IMR-90 (cell line): ENCODE results near the gene FGF12. TPM values are rescaled to one million over a fixed set of nuclear protein-coding genes. Genes with fewer than 3 reads are reported as not detected.

Experiments used
- ATAC-seq: fragments of 200-7000 bp; cut with Tn5 transposase; 2 replicates; pipeline ENCODE4 v1.9.1; 2020; ENCODE audit warnings: low read depth, mild to moderate bottlenecking, moderate library complexity
- BruUV-seq: library from RNA; stranded (reverse); fragments of 400-500 nt; replicated peaks from 2 replicates; lab custom pipeline; 2021; lab: Mats Ljungman, UMichigan
- CTCF ChIA-PET: fragments of 300-600 bp; formaldehyde crosslinking; extraction: SDS; loops from one replicate; lab custom pipeline; 2021; ENCODE audit warnings: antibody characterized with exemption; lab: Yijun Ruan, JAX
- POLR2A ChIA-PET: fragments of 300-600 bp; sonication (Branson Sonifier 250); formaldehyde crosslinking; loops from one replicate; lab custom pipeline; 2022; ENCODE audit warnings: antibody characterized with exemption; ENCODE audit not compliant: unreplicated experiment; lab: Charles Lee
- DNase-seq: peaks from one replicate; pipeline ENCODE4 v3.0.0; 2013
- H2AFZ ChIP-seq: replicated peaks from 2 replicates; pipeline ENCODE3; 2013; ENCODE audit warnings: low read length, mild to moderate bottlenecking; ENCODE audit not compliant: poor library complexity
- H2AK5ac ChIP-seq: 2 replicates; pipeline ENCODE4 v1.6.1; 2013; ENCODE audit warnings: low read depth, low read length, inconsistent platforms
- H2AK9ac ChIP-seq: replicated peaks from 2 replicates; pipeline ENCODE3; 2013; ENCODE audit warnings: mild to moderate bottlenecking, low read depth, low read length, moderate library complexity; ENCODE audit not compliant: poor library complexity
- H2BK120ac ChIP-seq: 2 replicates; pipeline ENCODE4 v1.6.1; 2013; ENCODE audit warnings: low read depth, low read length, inconsistent platforms
- H2BK15ac ChIP-seq: 3 replicates; pipeline ENCODE4 v1.6.1; 2013; ENCODE audit warnings: low read depth, low read length, inconsistent platforms
- H2BK20ac ChIP-seq: 2 replicates; pipeline ENCODE4 v1.6.1; 2013; ENCODE audit warnings: low read depth, mild to moderate bottlenecking, inconsistent platforms, low read length, moderate library complexity
- H2BK5ac ChIP-seq: 2 replicates; pipeline ENCODE4 v1.6.1; 2013; ENCODE audit warnings: mild to moderate bottlenecking, low read depth, low read length, inconsistent platforms; ENCODE audit not compliant: poor library complexity, severe bottlenecking
- H3K14ac ChIP-seq: replicated peaks from 2 replicates; pipeline ENCODE4 v1.6.1; 2013; ENCODE audit warnings: low read depth, low read length, inconsistent platforms
- H3K18ac ChIP-seq: 2 replicates; pipeline ENCODE4 v1.6.1; 2013; ENCODE audit warnings: low read depth, low read length, control low read depth
- H3K23ac ChIP-seq: 2 replicates; pipeline ENCODE4 v1.6.1; 2013; ENCODE audit warnings: low read depth, low read length, inconsistent platforms
- H3K27ac ChIP-seq: 2 replicates; pipeline ENCODE4 v1.5.1; 2013; ENCODE audit warnings: mild to moderate bottlenecking, control low read depth, low read length; ENCODE audit not compliant: insufficient read depth
- H3K27me3 ChIP-seq: 2 replicates; pipeline ENCODE4 v1.6.1; 2013; ENCODE audit warnings: low read length; ENCODE audit not compliant: control insufficient read depth, insufficient read depth
- H3K36me3 ChIP-seq: 2 replicates; pipeline ENCODE4 v1.6.1; 2013; ENCODE audit warnings: low read length, mixed read lengths; ENCODE audit not compliant: control insufficient read depth, insufficient read depth
- H3K4ac ChIP-seq: 2 replicates; pipeline ENCODE4 v1.6.1; 2013; ENCODE audit warnings: low read depth, low read length, inconsistent platforms
- H3K4me1 ChIP-seq: 2 replicates; pipeline ENCODE4 v1.6.1; 2013; ENCODE audit warnings: low read length, mixed read lengths; ENCODE audit not compliant: control insufficient read depth, insufficient read depth
- H3K4me2 ChIP-seq: 2 replicates; pipeline ENCODE4 v1.6.1; 2013; ENCODE audit warnings: low read depth, mild to moderate bottlenecking, control low read depth, low read length, moderate library complexity
- H3K4me3 ChIP-seq: 2 replicates; pipeline ENCODE4 v1.5.1; 2013; ENCODE audit warnings: low read depth, mild to moderate bottlenecking, control low read depth, low read length, moderate library complexity; ENCODE audit not compliant: insufficient read depth
- H3K56ac ChIP-seq: 2 replicates; pipeline ENCODE4 v1.6.1; 2013; ENCODE audit warnings: low read length, inconsistent platforms; ENCODE audit not compliant: insufficient read depth; ENCODE audit errors: extremely low read depth
- H3K79me1 ChIP-seq, 2 experiments: 2 replicates each; pipeline ENCODE4 v1.6.1; 2013; ENCODE audit warnings: low read length in 2 of 2, inconsistent platforms in 1 of 2, low read depth in 1 of 2
- H3K9ac ChIP-seq: 2 replicates; pipeline ENCODE4 v1.6.1; 2013; ENCODE audit warnings: low read depth, low read length, control low read depth
- H3K9me1 ChIP-seq: 2 replicates; pipeline ENCODE4 v1.6.1; 2013; ENCODE audit warnings: low read length, inconsistent platforms; ENCODE audit not compliant: insufficient read depth
- H3K9me3 ChIP-seq: 2 replicates; pipeline ENCODE4 v1.6.1; 2013; ENCODE audit warnings: low read length; ENCODE audit not compliant: control insufficient read depth, insufficient read depth
- H4K20me1 ChIP-seq: 2 replicates; pipeline ENCODE4 v1.6.1; 2013; ENCODE audit warnings: low read length, inconsistent platforms; ENCODE audit not compliant: insufficient read depth
- H4K5ac ChIP-seq: 2 replicates; pipeline ENCODE4 v1.6.1; 2013; ENCODE audit warnings: mild to moderate bottlenecking, low read depth, low read length, control low read depth
- H4K8ac ChIP-seq, 2 experiments: 2 replicates each; pipeline ENCODE4 v1.6.1; 2013; ENCODE audit warnings: low read depth in 2 of 2, low read length in 2 of 2, control low read depth in 1 of 2, inconsistent platforms in 1 of 2
- H4K91ac ChIP-seq: 2 replicates; pipeline ENCODE4 v1.6.1; 2013; ENCODE audit warnings: low read depth, low read length, inconsistent platforms; ENCODE audit not compliant: insufficient read depth
- WGBS, 2 experiments: methylation state at CpG; one replicate each; pipeline versions ENCODE4 v1.1.5 to v1.1.7; 2013; ENCODE audit warnings: missing lambda C conversion rate in 2 of 2; ENCODE audit not compliant: insufficient read length in 1 of 2; ENCODE audit errors: extremely low coverage in 2 of 2; 5-methylcytosine and 5-hydroxymethylcytosine counted together
- dilution Hi-C: fragments of 300-500 bp; cut with HindIII; formaldehyde crosslinking; loops from one replicate; pipeline ENCODE4 v1.14.3; 2018; ENCODE audit warnings: low sequenced_read_pairs; ENCODE audit not compliant: unreplicated experiment
- in situ Hi-C: fragments of 300-500 bp; cut with MboI; formaldehyde crosslinking; loops from 3 replicates; pipeline ENCODE4 v1.14.3; 2019; ENCODE audit warnings: low sequenced_read_pairs, inconsistent platforms, mixed read lengths
- intact Hi-C: fragments of 100-400 bp; cut with micrococcal nuclease; formaldehyde crosslinking; loops from 2 replicates; pipeline ENCODE4 v1.10.0; 2022
- polyA plus RNA-seq, 3 experiments: library from polyadenylated mRNA; depleted of rRNA; stranded (reverse); fragments of >200 nt; gene quantifications; 2 replicates each; pipeline ENCODE4 v1.2.3, GENCODE V29; 2012; ENCODE audit warnings: low replicate concordance in 1 of 3
- total RNA-seq: library from RNA; depleted of rRNA; stranded (reverse); fragments of >200 nt; gene quantifications from 2 replicates; pipeline ENCODE4 v1.2.3, GENCODE V29; 2012
- TF ChIP-seq, protein P1 (sequence below): fragments of 150-350 bp; IDR thresholded peaks from 2 replicates; pipeline ENCODE4 v1.6.1; 2017; ENCODE audit warnings: mild to moderate bottlenecking, antibody characterized with exemption, low read length, low read depth

FGF12 gene
- total and polyA plus RNA-seq, 2 of the 4 experiments (the other 2 are of a cell fraction), result not detected

DNA sequence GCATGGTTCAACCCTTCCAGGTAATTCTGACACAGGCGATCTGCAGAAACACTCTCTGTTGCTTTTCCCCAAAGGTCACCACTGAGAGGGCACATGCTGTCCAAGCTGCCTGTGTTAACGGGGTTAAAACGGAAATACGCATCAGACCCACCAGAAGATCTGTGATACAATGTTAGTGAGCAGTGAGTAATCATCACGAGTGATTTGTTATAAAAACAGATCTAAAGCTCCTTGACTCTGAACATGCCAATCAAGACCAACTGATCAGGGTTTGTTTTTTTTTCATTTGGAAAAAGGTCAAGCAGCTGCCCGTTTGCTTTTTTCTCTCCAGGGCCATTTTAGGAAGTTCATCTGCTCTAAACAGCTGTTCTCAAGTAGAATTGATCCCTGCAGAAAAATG lies 43.2 kb downstream of the FGF12 start:
- TF ChIP-seq, protein P1, sequence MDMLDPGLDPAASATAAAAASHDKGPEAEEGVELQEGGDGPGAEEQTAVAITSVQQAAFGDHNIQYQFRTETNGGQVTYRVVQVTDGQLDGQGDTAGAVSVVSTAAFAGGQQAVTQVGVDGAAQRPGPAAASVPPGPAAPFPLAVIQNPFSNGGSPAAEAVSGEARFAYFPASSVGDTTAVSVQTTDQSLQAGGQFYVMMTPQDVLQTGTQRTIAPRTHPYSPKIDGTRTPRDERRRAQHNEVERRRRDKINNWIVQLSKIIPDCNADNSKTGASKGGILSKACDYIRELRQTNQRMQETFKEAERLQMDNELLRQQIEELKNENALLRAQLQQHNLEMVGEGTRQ, result no peak
- Histone ChIP-seq H3K27me3 (no peaks in the 10 kb centered on the region), H3K18ac (no peak overlapping the region), H4K5ac (no peak overlapping the region), H3K4ac (no peak overlapping the region), H3K79me1 (no peaks in the 10 kb centered on the region), H3K23ac (no peak overlapping the region), H2BK20ac (no peak overlapping the region), H2AK5ac (no peak overlapping the region), H3K27ac (no peak overlapping the region), H3K14ac (no peak overlapping the region), H3K9me1 (no peaks in the 10 kb centered on the region), H3K36me3 (no peaks in the 10 kb centered on the region), H3K4me3 (no peak overlapping the region), H3K4me2 (no peak overlapping the region), H3K4me1 (no peaks in the 10 kb centered on the region), H3K9me3 (peaks cover 25% of the 10 kb centered on the region), H4K91ac (no peak overlapping the region), H4K8ac (no peak overlapping the region), H4K20me1 (no peaks in the 10 kb centered on the region), H3K56ac (no peak overlapping the region), H3K9ac (no peak overlapping the region), H2BK15ac (no peak overlapping the region), H2AFZ (no peak overlapping the region), H2BK120ac (no peak overlapping the region), H2BK5ac (no peak overlapping the region), H2AK9ac (no peak overlapping the region)
- dilution Hi-C loops, result no loop called here
- no peak for ATAC-seq
- in situ Hi-C loops, result no loop called here
- intact Hi-C loops, result no loop called here
- ChIA-PET CTCF (no interaction called here), POLR2A (no interaction called here)
- DNase-seq, result no peak
- no TSS peak for BruUV-seq
- 44% methylated on average over 3 of the region's 6 CpGs; no CpG with 5 or more reads in 1 of the 2 experiments for WGBS, 2 experiments
